ENCODE measurements around the gene SERPINF2.
"Not testable (repeated sequence)": the region's sequence is repeated elsewhere in the genome, so short reads cannot be mapped to it uniquely, and the experiment has no call there.

Gene SERPINF2

GRCh38 chr17:1716076-1716911, 26.4 kb upstream of the SERPINF2 start:
- DNase-seq (ENCODE audit: low spot score) = peak; percentile 100

- DNase-seq (ENCODE audit: low spot score) = peak; percentile 85
These were observed 25.6 kb upstream of the SERPINF2 start for GRCh38 chr17:1716912-1717695.

GRCh38 chr17:1718362-1719165, 24.1 kb upstream of the SERPINF2 start:
- DNase-seq (ENCODE audit: low spot score) = no peak

- no peak for DNase-seq (ENCODE audit: low spot score)
These were observed 21.8 kb upstream of the SERPINF2 start for GRCh38 chr17:1720856-1721386.

GRCh38 chr17:1722022-1722421, 20.6 kb upstream of the SERPINF2 start:
- DNase-seq (ENCODE audit: low spot score) = not testable (repeated sequence)

GRCh38 chr17:1724351-1724868, 18.3 kb upstream of the SERPINF2 start, which contains the start of gene WDR81:
Gene WDR81 (plus strand): TSS chr17:1724704. CDS start chr17:1724960, 256 bp downstream.
- peak; percentile 89 for DNase-seq (ENCODE audit: low spot score)

- no peak for DNase-seq (ENCODE audit: low spot score)
These were observed 17.6 kb upstream of the SERPINF2 start for GRCh38 chr17:1724869-1725641.

- no peak for DNase-seq (ENCODE audit: low spot score)
These were observed 16.8 kb upstream of the SERPINF2 start for GRCh38 chr17:1725642-1726511.

- DNase-seq (ENCODE audit: low spot score) = no peak
These were observed 15.9 kb upstream of the SERPINF2 start for GRCh38 chr17:1726626-1727257.

- no peak for DNase-seq (ENCODE audit: low spot score)
These were observed 15.3 kb upstream of the SERPINF2 start for GRCh38 chr17:1727258-1727789.

GRCh38 chr17:1727876-1728630, 14.6 kb upstream of the SERPINF2 start:
- no peak for DNase-seq (ENCODE audit: low spot score)

GRCh38 chr17:1729966-1730325, 12.7 kb upstream of the SERPINF2 start:
- DNase-seq (ENCODE audit: low spot score) = no peak

- peak; percentile 84 for DNase-seq (ENCODE audit: low spot score)
These were observed 12.1 kb upstream of the SERPINF2 start for GRCh38 chr17:1730326-1731193.

- no peak for DNase-seq (ENCODE audit: low spot score)
These were observed 11.5 kb upstream of the SERPINF2 start for GRCh38 chr17:1731194-1731506.

- DNase-seq (ENCODE audit: low spot score) = no peak
These were observed 10.3 kb upstream of the SERPINF2 start for GRCh38 chr17:1732241-1732832.

- DNase-seq (ENCODE audit: low spot score) = no peak
These were observed 9.8 kb upstream of the SERPINF2 start for GRCh38 chr17:1732833-1733321.

GRCh38 chr17:1733759-1734158, 8.9 kb upstream of the SERPINF2 start:
- DNase-seq (ENCODE audit: low spot score) = no peak

All from left forelimb (tissue), 1 donor.